ENCODE measurements around the gene USP11. TPM values are rescaled to one million over a fixed set of nuclear protein-coding genes. Genes with fewer than 3 reads are reported as not detected.

The USP11 gene
- total RNA-seq (2021; ENCODE audit: unreplicated experiment): 62.0 TPM
- 87.7 and 102 TPM in 2 replicates for polyA plus RNA-seq (2012)
- Bru-seq, nascent RNA: percentile 81 among the genes with signal in this experiment
- BruChase-seq, experiment 1, labeled RNA remaining after a 6-hour chase: percentile 89 among the genes with signal in this experiment
- percentile 75 among the genes with signal in this experiment for BruChase-seq, experiment 2, labeled RNA remaining after a 2-hour chase
- long read RNA-seq, transcript USP11-204 (21 exons, 3,515 nt): major isoform, 76 of 144 reads
- long read RNA-seq, partial matches to known transcripts: 44 of 144 reads
- long read RNA-seq, other reads (novel, unspliced or antisense): 24 of 144 reads

DNA sequence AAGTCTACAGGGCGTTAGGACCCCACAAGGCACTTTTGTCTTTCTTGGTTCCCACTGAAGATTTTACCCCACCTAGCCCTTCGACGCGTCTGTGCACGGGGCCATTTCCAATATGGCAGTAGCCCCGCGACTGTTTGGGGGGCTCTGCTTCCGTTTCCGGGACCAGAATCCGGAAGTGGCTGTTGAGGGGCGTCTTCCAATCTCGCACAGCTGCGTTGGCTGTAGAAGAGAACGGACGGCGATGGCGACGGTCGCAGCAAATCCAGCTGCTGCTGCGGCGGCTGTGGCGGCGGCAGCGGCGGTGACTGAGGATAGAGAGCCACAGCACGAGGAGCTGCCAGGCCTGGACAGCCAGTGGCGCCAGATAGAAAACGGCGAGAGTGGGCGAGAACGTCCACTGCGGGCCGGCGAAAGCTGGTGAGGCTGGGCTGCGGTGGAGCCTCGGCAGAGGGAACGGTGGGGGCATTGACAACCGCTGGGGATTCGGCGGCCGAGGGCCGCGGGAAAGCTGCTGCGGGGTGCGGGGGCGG is at the start of gene USP11:
USP11 (plus strand) TSS at position 207 of the 530 bp plus-strand sequence; CDS start at position 242, 35 bp downstream.
- Histone ChIP-seq H2AFZ (ENCODE audit: low read depth, low read length, poor library complexity, severe bottlenecking) (no peak within 1 kb of the TSS), H3K36me3 (ENCODE audit: control insufficient read depth in 1 of 2, insufficient read depth in 2 of 2, low read length in 2 of 2) (peaks cover 1 to 5% of the 10 kb centered on the region in 2 experiments; a peak in 2 of 4 replicates), H4K20me1 (ENCODE audit: insufficient read depth) (no peaks in the 10 kb centered on the region), H3K4me1 (ENCODE audit: control insufficient read depth in 1 of 2, insufficient read depth in 2 of 2, low read length in 2 of 2) (peaks cover 3 to 19% of the 10 kb centered on the region in 2 experiments; a peak in 3 of 4 replicates), H3K27ac (ENCODE audit: low read depth, low read length) (peak within 1 kb of the TSS; percentile 90), H3K79me2 (ENCODE audit: insufficient read depth, low read length) (peaks cover 36% of the 10 kb centered on the region), H3K9me3 (ENCODE audit: control insufficient read depth in 1 of 2, insufficient read depth in 1 of 2, low read depth in 1 of 2, low read length in 2 of 2) (no peaks in the 10 kb centered on the region), H3K4me3 (replicated peaks in 1 of 2; ENCODE audit: low read depth in 1 of 2, low read length in 2 of 2) (peak within 1 kb of the TSS; percentile 64 to 67), H3K9ac (ENCODE audit: low read length) (peak within 1 kb of the TSS; percentile 92), H3K4me2 (ENCODE audit: low read length) (peak within 1 kb of the TSS; percentile 84), H3K9me2 (ENCODE audit: insufficient read depth) (no peaks in the 10 kb centered on the region), H3K27me3 (ENCODE audit: insufficient read depth, low read length) (no peaks in the 10 kb centered on the region)
- no TSS peak for BruUV-seq (replicated peaks)
- ATAC-seq (peak; percentile 39), DNase-seq (ENCODE audit: low read depth, low spot score) (no peak)
- TF ChIP-seq YY1 (IDR thresholded peaks at IDR 0.05; ENCODE audit: extremely low read depth, insufficient replicate concordance, low read depth, low read length): peak; percentile 86
- TF ChIP-seq, protein P1, sequence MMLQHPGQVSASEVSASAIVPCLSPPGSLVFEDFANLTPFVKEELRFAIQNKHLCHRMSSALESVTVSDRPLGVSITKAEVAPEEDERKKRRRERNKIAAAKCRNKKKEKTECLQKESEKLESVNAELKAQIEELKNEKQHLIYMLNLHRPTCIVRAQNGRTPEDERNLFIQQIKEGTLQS (IDR thresholded peaks at IDR 0.05): no peak
- intact Hi-C loops (cut with micrococcal nuclease): loop anchor here (2.0 to 10.0 kb wide), 2 partner anchors 14 to 62 kb away; partner anchors contain the start of gene CDK16
- ChIA-PET RAD21 (ENCODE audit: low non-redundant PET in 1 of 2, low total read pairs in 2 of 2, uncharacterized antibody in 2 of 2, unreplicated experiment in 2 of 2) (interaction anchor here (0.6 to 0.9 kb wide), 2 partner anchors 15 to 261 kb away, joined by 3 read pairs; no protein-coding TSS in a partner anchor), POLR2A (interaction anchor here (0.8 to 2.2 kb wide), 5 partner anchors 11 to 291 kb away, joined by 3 to 13 read pairs (median 4); no protein-coding TSS in a partner anchor), CTCF (interaction anchor here (0.8 to 1.2 kb wide), 2 partner anchors 42 to 79 kb away, joined by 3 read pairs; no protein-coding TSS in a partner anchor)

DNA sequence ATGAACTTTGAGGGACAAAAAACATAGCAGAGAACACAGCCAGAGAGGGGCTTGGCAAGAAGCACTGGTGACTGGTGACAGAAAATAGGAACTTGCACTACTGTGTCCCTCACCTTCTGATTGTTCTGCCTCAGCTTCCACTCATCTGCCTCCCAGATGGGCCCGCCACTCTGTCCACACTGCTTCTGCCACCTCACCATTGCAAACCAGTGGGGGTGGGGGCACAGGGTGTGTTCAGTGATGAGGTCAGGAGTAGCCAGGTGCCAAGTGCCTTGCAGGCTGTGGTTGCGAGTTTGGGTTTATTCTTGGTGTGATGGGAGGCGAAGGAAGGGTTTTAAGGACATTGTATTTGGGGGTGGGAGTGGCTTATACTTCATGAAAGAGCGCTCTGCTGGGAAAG is 48.3 kb upstream of the USP11 start:
- intact Hi-C loops (cut with micrococcal nuclease): no loop called here
- H4K20me1 ChIP-seq (ENCODE audit: insufficient read depth): no peaks in the 10 kb centered on the region
- RAD21 ChIA-PET (ENCODE audit: low non-redundant PET in 1 of 2, low total read pairs in 2 of 2, uncharacterized antibody in 2 of 2, unreplicated experiment in 2 of 2): interaction anchor here in 1 of 2 experiments (0.5 kb wide), 1 partner anchor 659 kb away, joined by 3 read pairs; no protein-coding TSS in a partner anchor

More for the DNA sequence above, 48.3 kb upstream of the USP11 start:
- H3K4me3 ChIP-seq (replicated peaks in 1 of 2; ENCODE audit: low read depth in 1 of 2, low read length in 2 of 2): no peak overlapping the region
- no TSS peak for BruUV-seq (replicated peaks)
- DNase-seq (ENCODE audit: low read depth, low spot score): no peak
- no peaks in the 10 kb centered on the region; a peak in 1 of 4 replicates for H3K36me3 ChIP-seq (ENCODE audit: control insufficient read depth in 1 of 2, insufficient read depth in 2 of 2, low read length in 2 of 2)
- H3K27ac ChIP-seq (ENCODE audit: low read depth, low read length): no peak overlapping the region
- H3K79me2 ChIP-seq (ENCODE audit: insufficient read depth, low read length): no peaks in the 10 kb centered on the region
- no peak overlapping the region for H3K9ac ChIP-seq (ENCODE audit: low read length)
- ChIA-PET POLR2A (no interaction called here), CTCF (no interaction called here)
- TF ChIP-seq FOSL1 (IDR thresholded peaks at IDR 0.05; ENCODE audit: low read depth) (no peak), ELF1 (IDR thresholded peaks at IDR 0.05; ENCODE audit: borderline replicate concordance, low read depth) (no peak)
- TF ChIP-seq, protein P1 (IDR thresholded peaks at IDR 0.05): no peak
- TF ChIP-seq, protein P2, sequence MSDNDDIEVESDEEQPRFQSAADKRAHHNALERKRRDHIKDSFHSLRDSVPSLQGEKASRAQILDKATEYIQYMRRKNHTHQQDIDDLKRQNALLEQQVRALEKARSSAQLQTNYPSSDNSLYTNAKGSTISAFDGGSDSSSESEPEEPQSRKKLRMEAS (IDR thresholded peaks at IDR 0.05): no peak
- H3K9me3 ChIP-seq (ENCODE audit: control insufficient read depth in 1 of 2, insufficient read depth in 1 of 2, low read depth in 1 of 2, low read length in 2 of 2): no peaks in the 10 kb centered on the region
- no peak for ATAC-seq
- no peak overlapping the region for H3K4me2 ChIP-seq (ENCODE audit: low read length)
- H2AFZ ChIP-seq (ENCODE audit: low read depth, low read length, poor library complexity, severe bottlenecking): no peak overlapping the region
- H3K4me1 ChIP-seq (ENCODE audit: control insufficient read depth in 1 of 2, insufficient read depth in 2 of 2, low read length in 2 of 2): no peaks in the 10 kb centered on the region
- H3K27me3 ChIP-seq (ENCODE audit: insufficient read depth, low read length): no peaks in the 10 kb centered on the region
- H3K9me2 ChIP-seq (ENCODE audit: insufficient read depth): no peaks in the 10 kb centered on the region
